K562 (cell line): ENCODE data around the gene B3GAT3. TPM values are rescaled to one million over a fixed set of nuclear protein-coding genes. Genes with fewer than 3 reads are reported as not detected.

Source experiments
- ATF1 ChIP-seq, 2 experiments: fragments of 450-650 bp in 1 of 2; IDR thresholded peaks; 2 replicates each; pipeline ENCODE4 v1.6.1; 2016; ENCODE audit warnings: missing compliant biosample characterization in 1 of 2, missing genetic modification characterization in 1 of 2
- BRD9 ChIP-seq: fragments of 450-650 bp; IDR thresholded peaks from 2 replicates; pipeline ENCODE4 v1.6.1; 2018; ENCODE audit warnings: low read depth; ENCODE audit not compliant: partially characterized antibody
- CXXC5 ChIP-seq: fragments of 250-450 bp; sonication (Bioruptor Pico); IDR thresholded peaks from 2 replicates; pipeline ENCODE4 v1.8.0; 2022; ENCODE audit warnings: inconsistent platforms, mild to moderate bottlenecking, moderate library complexity
- EHMT2 ChIP-seq: fragments of 450-650 bp; IDR thresholded peaks from 2 replicates; pipeline ENCODE4 v1.6.1; 2018; ENCODE audit warnings: antibody characterized with exemption
- FOXP1 ChIP-seq: sonication (generic); formaldehyde crosslinking; IDR thresholded peaks from 2 replicates; pipeline ENCODE4 v1.8.0; 2022; ENCODE audit warnings: mild to moderate bottlenecking, missing genetic modification reagents
- MCM7 ChIP-seq, 2 experiments: fragments of 450-650 bp; IDR thresholded peaks; 2 replicates each; pipeline ENCODE4 v1.6.1; 2016 to 2018
- NEUROD1 ChIP-seq: fragments of 150-350 bp; IDR thresholded peaks from 2 replicates; pipeline ENCODE4 v1.6.1; 2014; ENCODE audit warnings: borderline replicate concordance, low read length, low read depth; ENCODE audit not compliant: partially characterized antibody
- NFIC ChIP-seq: fragments of 450-650 bp; IDR thresholded peaks from 2 replicates; pipeline ENCODE4 v1.6.1; 2017; ENCODE audit warnings: mild to moderate bottlenecking, inconsistent platforms
- RBM17 ChIP-seq: fragments of 200-400 bp; formaldehyde crosslinking; IDR thresholded peaks from 2 replicates; pipeline ENCODE4 v1.6.1; 2017; ENCODE audit warnings: low read depth, mild to moderate bottlenecking, low read length, borderline replicate concordance
- TAL1 ChIP-seq: fragments of 450-650 bp; IDR thresholded peaks from 2 replicates; pipeline ENCODE4 v1.6.1; 2016; ENCODE audit warnings: mild to moderate bottlenecking
- ZFP30 ChIP-seq: fragments of 250-450 bp; sonication (Bioruptor Pico); IDR thresholded peaks from 2 replicates; pipeline ENCODE4 v1.8.0; 2022; ENCODE audit warnings: moderate library complexity, mild to moderate bottlenecking, inconsistent platforms, borderline replicate concordance
- ZNF41 ChIP-seq: fragments of 250-450 bp; sonication (Bioruptor Pico); conservative IDR thresholded peaks from 2 replicates; pipeline ENCODE4 v1.4.0; 2020; ENCODE audit warnings: mild to moderate bottlenecking
- ZNF764 ChIP-seq: fragments of 250-450 bp; sonication (Bioruptor Pico); IDR thresholded peaks from 2 replicates; pipeline ENCODE4 v1.4.0; 2020; ENCODE audit warnings: low read depth, mild to moderate bottlenecking, moderate library complexity
- ZNF785 ChIP-seq: fragments of 250-450 bp; sonication (Bioruptor Pico); IDR thresholded peaks from 2 replicates; pipeline ENCODE4 v1.4.0; 2020; ENCODE audit warnings: mild to moderate bottlenecking
- polyA plus RNA-seq, 8 experiments: library from polyadenylated mRNA; depleted of rRNA in 4 of 8; stranded (reverse) in 5 of 8; unstranded in 3 of 8; fragments of >200 nt; fragmentation: Nextera tagmentation in 2 of 8; fragmentation: Illumina TruSeq in 1 of 8; extraction: Ambion mirVana in 2 of 8; extraction: Trizol in 1 of 8; gene quantifications; 2 replicates each; pipeline versions ENCODE4 v1.2.1 to v1.2.3, GENCODE V29; 2011 to 2014; ENCODE audit warnings: inconsistent platforms in 1 of 8, missing spikeins in 1 of 8
- total RNA-seq, 7 experiments: library from RNA; depleted of rRNA in 6 of 7; stranded (reverse); fragments of >200 nt in 6 of 7; fragmentation: Illumina TruSeq in 2 of 7; extraction: Trizol in 2 of 7; gene quantifications; 2 replicates each; pipeline versions ENCODE4 v1.2.1 to v1.2.3, GENCODE V29; 2011 to 2021; ENCODE audit warnings: low replicate concordance in 1 of 7
- TF ChIP-seq, protein P1 (sequence below): fragments of 450-650 bp; IDR thresholded peaks from 2 replicates; pipeline ENCODE4 v1.6.1; 2016; ENCODE audit warnings: mild to moderate bottlenecking, moderate library complexity
- TF ChIP-seq, protein P2 (sequence below): sonication (generic); formaldehyde crosslinking; IDR thresholded peaks from 2 replicates; pipeline ENCODE4 v1.8.0; 2023; ENCODE audit warnings: mild to moderate bottlenecking, missing genetic modification reagents

The B3GAT3 gene
- total and polyA plus RNA-seq, 9 of the 15 experiments (the other 6 are each of a cell fraction or from before 2014, with no cell fraction given) = 0.30 to 64.0 (median 21.4) TPM

DNA sequence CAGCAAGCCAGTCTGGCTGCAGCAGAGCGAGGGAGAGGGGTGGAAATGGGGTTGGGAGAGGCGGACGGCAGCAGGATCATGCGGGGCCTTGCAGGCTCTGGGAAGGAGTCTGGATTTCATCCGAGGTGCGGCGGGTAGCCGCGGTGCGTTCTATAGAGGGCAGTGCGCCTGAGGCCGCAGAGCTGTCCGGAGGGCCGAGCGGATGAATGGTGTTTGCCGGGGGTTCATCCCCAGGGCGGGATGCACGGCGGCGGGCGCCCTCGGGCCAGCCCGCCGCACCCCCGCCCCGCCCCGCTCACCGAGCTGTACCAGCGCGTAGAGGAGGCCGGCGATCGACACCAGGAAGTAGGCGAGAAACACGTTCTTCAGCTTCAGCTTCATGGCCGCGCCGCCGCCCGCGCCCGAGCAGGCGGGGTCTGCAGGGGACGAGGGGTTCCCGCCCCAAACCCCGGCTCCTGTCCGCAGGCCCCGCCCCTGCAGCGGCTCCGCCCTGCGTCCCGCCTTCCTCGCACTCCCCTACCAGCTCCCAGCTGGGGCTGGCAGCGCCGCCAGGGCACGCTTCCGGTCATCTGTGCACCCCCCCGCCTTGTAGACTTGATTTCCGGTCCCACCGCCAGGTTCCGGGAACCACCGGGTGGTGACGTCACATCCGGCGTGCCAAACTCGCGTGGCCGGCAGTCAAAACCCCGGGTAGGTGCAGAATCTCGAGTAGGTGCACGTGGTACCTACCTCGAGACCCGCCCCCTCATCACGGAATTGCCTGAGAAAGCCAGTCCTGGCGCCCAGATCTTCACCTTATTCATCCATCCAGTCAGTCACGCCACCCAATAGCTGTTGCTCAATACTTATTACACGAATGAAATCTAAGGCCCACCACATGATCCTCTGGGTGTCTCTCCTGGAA, at the start of gene B3GAT3 (continued):
- TF ChIP-seq, protein P1, sequence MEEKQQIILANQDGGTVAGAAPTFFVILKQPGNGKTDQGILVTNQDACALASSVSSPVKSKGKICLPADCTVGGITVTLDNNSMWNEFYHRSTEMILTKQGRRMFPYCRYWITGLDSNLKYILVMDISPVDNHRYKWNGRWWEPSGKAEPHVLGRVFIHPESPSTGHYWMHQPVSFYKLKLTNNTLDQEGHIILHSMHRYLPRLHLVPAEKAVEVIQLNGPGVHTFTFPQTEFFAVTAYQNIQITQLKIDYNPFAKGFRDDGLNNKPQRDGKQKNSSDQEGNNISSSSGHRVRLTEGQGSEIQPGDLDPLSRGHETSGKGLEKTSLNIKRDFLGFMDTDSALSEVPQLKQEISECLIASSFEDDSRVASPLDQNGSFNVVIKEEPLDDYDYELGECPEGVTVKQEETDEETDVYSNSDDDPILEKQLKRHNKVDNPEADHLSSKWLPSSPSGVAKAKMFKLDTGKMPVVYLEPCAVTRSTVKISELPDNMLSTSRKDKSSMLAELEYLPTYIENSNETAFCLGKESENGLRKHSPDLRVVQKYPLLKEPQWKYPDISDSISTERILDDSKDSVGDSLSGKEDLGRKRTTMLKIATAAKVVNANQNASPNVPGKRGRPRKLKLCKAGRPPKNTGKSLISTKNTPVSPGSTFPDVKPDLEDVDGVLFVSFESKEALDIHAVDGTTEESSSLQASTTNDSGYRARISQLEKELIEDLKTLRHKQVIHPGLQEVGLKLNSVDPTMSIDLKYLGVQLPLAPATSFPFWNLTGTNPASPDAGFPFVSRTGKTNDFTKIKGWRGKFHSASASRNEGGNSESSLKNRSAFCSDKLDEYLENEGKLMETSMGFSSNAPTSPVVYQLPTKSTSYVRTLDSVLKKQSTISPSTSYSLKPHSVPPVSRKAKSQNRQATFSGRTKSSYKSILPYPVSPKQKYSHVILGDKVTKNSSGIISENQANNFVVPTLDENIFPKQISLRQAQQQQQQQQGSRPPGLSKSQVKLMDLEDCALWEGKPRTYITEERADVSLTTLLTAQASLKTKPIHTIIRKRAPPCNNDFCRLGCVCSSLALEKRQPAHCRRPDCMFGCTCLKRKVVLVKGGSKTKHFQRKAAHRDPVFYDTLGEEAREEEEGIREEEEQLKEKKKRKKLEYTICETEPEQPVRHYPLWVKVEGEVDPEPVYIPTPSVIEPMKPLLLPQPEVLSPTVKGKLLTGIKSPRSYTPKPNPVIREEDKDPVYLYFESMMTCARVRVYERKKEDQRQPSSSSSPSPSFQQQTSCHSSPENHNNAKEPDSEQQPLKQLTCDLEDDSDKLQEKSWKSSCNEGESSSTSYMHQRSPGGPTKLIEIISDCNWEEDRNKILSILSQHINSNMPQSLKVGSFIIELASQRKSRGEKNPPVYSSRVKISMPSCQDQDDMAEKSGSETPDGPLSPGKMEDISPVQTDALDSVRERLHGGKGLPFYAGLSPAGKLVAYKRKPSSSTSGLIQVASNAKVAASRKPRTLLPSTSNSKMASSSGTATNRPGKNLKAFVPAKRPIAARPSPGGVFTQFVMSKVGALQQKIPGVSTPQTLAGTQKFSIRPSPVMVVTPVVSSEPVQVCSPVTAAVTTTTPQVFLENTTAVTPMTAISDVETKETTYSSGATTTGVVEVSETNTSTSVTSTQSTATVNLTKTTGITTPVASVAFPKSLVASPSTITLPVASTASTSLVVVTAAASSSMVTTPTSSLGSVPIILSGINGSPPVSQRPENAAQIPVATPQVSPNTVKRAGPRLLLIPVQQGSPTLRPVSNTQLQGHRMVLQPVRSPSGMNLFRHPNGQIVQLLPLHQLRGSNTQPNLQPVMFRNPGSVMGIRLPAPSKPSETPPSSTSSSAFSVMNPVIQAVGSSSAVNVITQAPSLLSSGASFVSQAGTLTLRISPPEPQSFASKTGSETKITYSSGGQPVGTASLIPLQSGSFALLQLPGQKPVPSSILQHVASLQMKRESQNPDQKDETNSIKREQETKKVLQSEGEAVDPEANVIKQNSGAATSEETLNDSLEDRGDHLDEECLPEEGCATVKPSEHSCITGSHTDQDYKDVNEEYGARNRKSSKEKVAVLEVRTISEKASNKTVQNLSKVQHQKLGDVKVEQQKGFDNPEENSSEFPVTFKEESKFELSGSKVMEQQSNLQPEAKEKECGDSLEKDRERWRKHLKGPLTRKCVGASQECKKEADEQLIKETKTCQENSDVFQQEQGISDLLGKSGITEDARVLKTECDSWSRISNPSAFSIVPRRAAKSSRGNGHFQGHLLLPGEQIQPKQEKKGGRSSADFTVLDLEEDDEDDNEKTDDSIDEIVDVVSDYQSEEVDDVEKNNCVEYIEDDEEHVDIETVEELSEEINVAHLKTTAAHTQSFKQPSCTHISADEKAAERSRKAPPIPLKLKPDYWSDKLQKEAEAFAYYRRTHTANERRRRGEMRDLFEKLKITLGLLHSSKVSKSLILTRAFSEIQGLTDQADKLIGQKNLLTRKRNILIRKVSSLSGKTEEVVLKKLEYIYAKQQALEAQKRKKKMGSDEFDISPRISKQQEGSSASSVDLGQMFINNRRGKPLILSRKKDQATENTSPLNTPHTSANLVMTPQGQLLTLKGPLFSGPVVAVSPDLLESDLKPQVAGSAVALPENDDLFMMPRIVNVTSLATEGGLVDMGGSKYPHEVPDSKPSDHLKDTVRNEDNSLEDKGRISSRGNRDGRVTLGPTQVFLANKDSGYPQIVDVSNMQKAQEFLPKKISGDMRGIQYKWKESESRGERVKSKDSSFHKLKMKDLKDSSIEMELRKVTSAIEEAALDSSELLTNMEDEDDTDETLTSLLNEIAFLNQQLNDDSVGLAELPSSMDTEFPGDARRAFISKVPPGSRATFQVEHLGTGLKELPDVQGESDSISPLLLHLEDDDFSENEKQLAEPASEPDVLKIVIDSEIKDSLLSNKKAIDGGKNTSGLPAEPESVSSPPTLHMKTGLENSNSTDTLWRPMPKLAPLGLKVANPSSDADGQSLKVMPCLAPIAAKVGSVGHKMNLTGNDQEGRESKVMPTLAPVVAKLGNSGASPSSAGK = peak; percentile 92
- TF ChIP-seq TAL1 (no peak), ZFP30 (CRISPR knock-in tag) (no peak), BRD9 (no peak), ATF1 (CRISPR knock-in tag; IDR thresholded peaks at IDR 0.05) (peak; percentile 67), ATF1 (tag; IDR thresholded peaks at IDR 0.05) (peak; percentile 99), ZNF764 (CRISPR knock-in tag) (no peak), ZNF41 (CRISPR knock-in tag) (no peak), ZNF785 (no peak), NEUROD1 (peak; percentile 73), NFIC (peak; percentile 60), CXXC5 (CRISPR knock-in tag) (peak; percentile 77), MCM7 (IDR thresholded peaks at IDR 0.05) (no peak), EHMT2 (no peak), RBM17 (no peak), FOXP1 (no peak)
- TF ChIP-seq, protein P2, sequence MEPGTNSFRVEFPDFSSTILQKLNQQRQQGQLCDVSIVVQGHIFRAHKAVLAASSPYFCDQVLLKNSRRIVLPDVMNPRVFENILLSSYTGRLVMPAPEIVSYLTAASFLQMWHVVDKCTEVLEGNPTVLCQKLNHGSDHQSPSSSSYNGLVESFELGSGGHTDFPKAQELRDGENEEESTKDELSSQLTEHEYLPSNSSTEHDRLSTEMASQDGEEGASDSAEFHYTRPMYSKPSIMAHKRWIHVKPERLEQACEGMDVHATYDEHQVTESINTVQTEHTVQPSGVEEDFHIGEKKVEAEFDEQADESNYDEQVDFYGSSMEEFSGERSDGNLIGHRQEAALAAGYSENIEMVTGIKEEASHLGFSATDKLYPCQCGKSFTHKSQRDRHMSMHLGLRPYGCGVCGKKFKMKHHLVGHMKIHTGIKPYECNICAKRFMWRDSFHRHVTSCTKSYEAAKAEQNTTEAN (CRISPR knock-in tag) = no peak; the same call in 1 of the 2 replicates
